Upper lobe of left lung (tissue), 4 donors: ENCODE measurements around the gene CIB4.

Source experiments
- POLR2A ChIP-seq, 4 donors: fragments of 450-650 bp; IDR thresholded peaks; one replicate each; pipeline ENCODE4 v1.5.1; 2016 to 2017; ENCODE audit warnings: antibody characterized with exemption in 4 of 4, mild to moderate bottlenecking in 2 of 4
- TF ChIP-seq, protein P1 (sequence below), 6 experiments: fragments of 450-650 bp in 4 of 6; fragments of 200-600 bp in 2 of 6; sonication (generic) in 2 of 6; IDR thresholded peaks; one replicate each; pipeline ENCODE4 v1.5.1; 2016 to 2019; ENCODE audit warnings: antibody characterized with exemption in 6 of 6

DNA sequence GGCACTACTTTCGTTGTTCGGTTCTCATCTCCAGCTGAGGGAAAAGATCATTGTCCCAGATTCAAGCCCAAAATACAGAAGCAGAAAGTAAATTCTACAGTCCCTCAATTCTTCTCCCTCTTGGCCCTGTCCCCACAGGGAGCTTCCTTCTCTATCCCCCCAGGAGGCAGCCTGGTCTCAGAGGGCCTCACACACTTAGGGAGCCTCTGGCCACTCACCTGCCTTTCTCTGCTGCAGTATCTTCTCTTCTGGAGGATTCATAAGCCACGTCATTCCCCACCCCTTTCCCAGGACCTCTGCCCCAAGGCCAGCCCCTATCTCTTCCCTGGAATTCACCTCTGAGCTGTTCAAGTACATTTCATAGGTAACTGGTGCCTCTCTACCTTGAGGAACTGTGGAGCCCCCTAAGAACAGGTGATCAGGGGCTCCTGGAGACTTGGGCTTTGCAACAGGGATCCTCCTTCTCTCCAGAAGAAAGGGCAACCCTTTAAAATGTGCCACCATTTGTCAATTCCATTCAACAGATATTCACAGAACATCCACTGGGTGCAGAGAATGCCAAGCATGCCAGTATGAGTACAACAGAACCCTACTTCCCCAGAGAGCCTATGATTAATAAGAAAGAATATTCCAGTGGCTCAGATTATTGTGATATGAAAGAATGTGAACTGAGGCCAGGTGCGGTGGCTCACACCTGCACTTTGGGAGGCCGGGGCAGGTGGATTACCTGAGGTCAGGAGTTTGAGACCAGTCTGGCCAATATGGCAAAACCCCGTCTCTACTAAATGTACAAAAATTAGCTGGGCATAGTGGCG lies 72.9 kb downstream of the CIB4 start:
- TF ChIP-seq, protein P1, sequence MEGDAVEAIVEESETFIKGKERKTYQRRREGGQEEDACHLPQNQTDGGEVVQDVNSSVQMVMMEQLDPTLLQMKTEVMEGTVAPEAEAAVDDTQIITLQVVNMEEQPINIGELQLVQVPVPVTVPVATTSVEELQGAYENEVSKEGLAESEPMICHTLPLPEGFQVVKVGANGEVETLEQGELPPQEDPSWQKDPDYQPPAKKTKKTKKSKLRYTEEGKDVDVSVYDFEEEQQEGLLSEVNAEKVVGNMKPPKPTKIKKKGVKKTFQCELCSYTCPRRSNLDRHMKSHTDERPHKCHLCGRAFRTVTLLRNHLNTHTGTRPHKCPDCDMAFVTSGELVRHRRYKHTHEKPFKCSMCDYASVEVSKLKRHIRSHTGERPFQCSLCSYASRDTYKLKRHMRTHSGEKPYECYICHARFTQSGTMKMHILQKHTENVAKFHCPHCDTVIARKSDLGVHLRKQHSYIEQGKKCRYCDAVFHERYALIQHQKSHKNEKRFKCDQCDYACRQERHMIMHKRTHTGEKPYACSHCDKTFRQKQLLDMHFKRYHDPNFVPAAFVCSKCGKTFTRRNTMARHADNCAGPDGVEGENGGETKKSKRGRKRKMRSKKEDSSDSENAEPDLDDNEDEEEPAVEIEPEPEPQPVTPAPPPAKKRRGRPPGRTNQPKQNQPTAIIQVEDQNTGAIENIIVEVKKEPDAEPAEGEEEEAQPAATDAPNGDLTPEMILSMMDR (IDR thresholded peaks at IDR 0.05): no peak
- no peak for TF ChIP-seq POLR2A (IDR thresholded peaks at IDR 0.05)
